GM21381 (cell line): ENCODE data around the gene TMEM240.
"Not testable (repeated sequence)": the region's sequence is repeated elsewhere in the genome, so short reads cannot be mapped to it uniquely, and the experiment has no call there.

Experiments
- ATAC-seq: cut with Tn5 transposase; IDR thresholded peaks from one replicate; pipeline ENCODE4 v1.9.1; 2021; ENCODE audit warnings: mild to moderate bottlenecking, moderate library complexity; ENCODE audit not compliant: unreplicated experiment

Gene TMEM240

GRCh38 chr1:1505801-1506200, 34.6 kb downstream of the TMEM240 start:
- not testable (repeated sequence) for ATAC-seq

GRCh38 chr1:1505366-1505798, 35.0 kb downstream of the TMEM240 start:
- ATAC-seq: not testable (repeated sequence)

GRCh38 chr1:1504777-1505365, 35.6 kb downstream of the TMEM240 start:
- not testable (repeated sequence) for ATAC-seq

GRCh38 chr1:1495461-1495975, 44.9 kb downstream of the TMEM240 start:
- not testable (repeated sequence) for ATAC-seq

- not testable (repeated sequence) for ATAC-seq
Observed at GRCh38 chr1:1494311-1494710, 46.1 kb downstream of the TMEM240 start.

GRCh38 chr1:1491601-1492000, 48.8 kb downstream of the TMEM240 start:
- ATAC-seq: no peak

GRCh38 chr1:1490633-1491230, 49.7 kb downstream of the TMEM240 start:
- no peak for ATAC-seq

GRCh38 chr1:1489861-1490260, 50.6 kb downstream of the TMEM240 start:
- no peak for ATAC-seq

- no peak for ATAC-seq
Observed at GRCh38 chr1:1489231-1489630, 51.2 kb downstream of the TMEM240 start.

GRCh38 chr1:1487701-1488100, 52.7 kb downstream of the TMEM240 start:
- ATAC-seq: no peak

- not testable (repeated sequence) for ATAC-seq
Observed at GRCh38 chr1:1485755-1486317, 54.6 kb downstream of the TMEM240 start.

- not testable (repeated sequence) for ATAC-seq
Observed at GRCh38 chr1:1484976-1485750, 55.3 kb downstream of the TMEM240 start.
